GM12864 (cell line): Measurements from ENCODE around the gene CXCL8.

Source experiments
- DNase-seq: peaks from one replicate; pipeline ENCODE4 v3.0.0-alpha.2; 2011; ENCODE audit warnings: low read depth
- H3K4me3 ChIP-seq: 2 replicates; pipeline ENCODE4 v1.5.1; 2011; ENCODE audit warnings: mild to moderate bottlenecking, low read depth, low read length, control low read depth
- TF ChIP-seq, protein P1 (sequence below): IDR thresholded peaks from 2 replicates; pipeline ENCODE4 v1.5.1; 2011; ENCODE audit warnings: low read depth, mild to moderate bottlenecking, moderate library complexity, low read length, control low read depth, inconsistent platforms; ENCODE audit errors: missing control alignments

The CXCL8 gene

GRCh38 chr4:73702796-73703287 lies 37.5 kb upstream of the CXCL8 start:
- TF ChIP-seq, protein P1, sequence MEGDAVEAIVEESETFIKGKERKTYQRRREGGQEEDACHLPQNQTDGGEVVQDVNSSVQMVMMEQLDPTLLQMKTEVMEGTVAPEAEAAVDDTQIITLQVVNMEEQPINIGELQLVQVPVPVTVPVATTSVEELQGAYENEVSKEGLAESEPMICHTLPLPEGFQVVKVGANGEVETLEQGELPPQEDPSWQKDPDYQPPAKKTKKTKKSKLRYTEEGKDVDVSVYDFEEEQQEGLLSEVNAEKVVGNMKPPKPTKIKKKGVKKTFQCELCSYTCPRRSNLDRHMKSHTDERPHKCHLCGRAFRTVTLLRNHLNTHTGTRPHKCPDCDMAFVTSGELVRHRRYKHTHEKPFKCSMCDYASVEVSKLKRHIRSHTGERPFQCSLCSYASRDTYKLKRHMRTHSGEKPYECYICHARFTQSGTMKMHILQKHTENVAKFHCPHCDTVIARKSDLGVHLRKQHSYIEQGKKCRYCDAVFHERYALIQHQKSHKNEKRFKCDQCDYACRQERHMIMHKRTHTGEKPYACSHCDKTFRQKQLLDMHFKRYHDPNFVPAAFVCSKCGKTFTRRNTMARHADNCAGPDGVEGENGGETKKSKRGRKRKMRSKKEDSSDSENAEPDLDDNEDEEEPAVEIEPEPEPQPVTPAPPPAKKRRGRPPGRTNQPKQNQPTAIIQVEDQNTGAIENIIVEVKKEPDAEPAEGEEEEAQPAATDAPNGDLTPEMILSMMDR, result no peak
- H3K4me3 ChIP-seq, result no peak overlapping the region
- no peak for DNase-seq

DNA sequence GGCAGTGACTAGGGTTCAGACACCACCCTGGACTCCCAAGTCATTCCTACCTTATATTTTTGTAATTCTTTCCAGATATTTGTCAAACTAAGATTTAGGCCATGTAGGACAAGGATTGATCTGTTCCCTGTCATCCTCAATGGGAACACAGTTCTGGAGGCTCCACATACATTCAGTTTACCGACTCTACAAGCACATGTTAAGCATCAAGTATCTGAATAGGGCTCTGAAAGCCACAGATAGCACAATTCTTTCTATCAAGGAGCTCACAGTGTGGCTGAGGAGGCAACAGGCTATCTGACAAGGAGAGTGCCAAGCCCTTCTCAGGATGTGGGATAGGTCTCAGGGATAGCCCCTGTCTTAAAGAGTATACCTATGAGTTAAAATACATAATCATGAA lies 37.0 kb upstream of the CXCL8 start:
- no peak for DNase-seq
- H3K4me3 ChIP-seq, result no peak overlapping the region
- TF ChIP-seq, protein P1, result no peak

- H3K4me3 ChIP-seq, result no peak overlapping the region
- DNase-seq, result no peak
These were observed 35.9 kb upstream of the CXCL8 start for GRCh38 chr4:73704314-73705055.

GRCh38 chr4:73705056-73705432 lies 35.3 kb upstream of the CXCL8 start:
- TF ChIP-seq, protein P1, result no peak
- no peak overlapping the region for H3K4me3 ChIP-seq
- DNase-seq, result no peak

More at GRCh38 chr4:73704314-73705055, 35.9 kb upstream of the CXCL8 start:
- TF ChIP-seq, protein P1, result no peak

DNA sequence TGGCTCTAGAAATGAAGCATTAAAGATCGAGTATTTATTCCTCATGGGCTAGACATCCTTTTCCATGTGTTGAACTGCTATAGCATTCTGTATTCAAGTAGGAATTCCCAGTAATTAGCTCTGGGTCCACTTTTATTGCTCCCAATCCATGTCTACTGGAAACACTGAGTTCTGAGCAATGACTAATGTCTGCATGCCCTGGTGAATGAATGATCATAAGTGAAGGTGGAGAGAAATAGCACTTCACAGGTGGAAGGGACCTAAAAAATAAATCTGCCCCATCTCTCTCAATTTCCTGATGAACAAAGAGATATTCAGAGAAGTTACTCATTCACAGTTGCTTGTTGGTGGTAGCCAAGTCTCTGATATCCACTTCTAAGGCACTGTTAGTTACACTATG lies 34.6 kb upstream of the CXCL8 start:
- TF ChIP-seq, protein P1, result no peak
- DNase-seq, result no peak
- H3K4me3 ChIP-seq, result no peak overlapping the region

GRCh38 chr4:73706811-73707210 lies 33.6 kb upstream of the CXCL8 start:
- no peak for DNase-seq
- no peak overlapping the region for H3K4me3 ChIP-seq
- TF ChIP-seq, protein P1, result no peak

GRCh38 chr4:73707269-73707875 lies 33.0 kb upstream of the CXCL8 start:
- TF ChIP-seq, protein P1, result no peak
- H3K4me3 ChIP-seq, result no peak overlapping the region
- no peak for DNase-seq
